GM23248 (cell line): ENCODE data around the gene SHISA8.

Experiments used
- EZH2 ChIP-seq: fragments of 200-600 bp; sonication (generic); IDR thresholded peaks from 2 replicates; pipeline ENCODE4 v1.6.1; 2018; ENCODE audit warnings: antibody characterized with exemption, mild to moderate bottlenecking; ENCODE audit not compliant: insufficient read depth, poor library complexity, severe bottlenecking
- EZH2phosphoT487 ChIP-seq: fragments of 200-600 bp; sonication (generic); IDR thresholded peaks from 2 replicates; pipeline ENCODE4 v1.6.1; 2018; ENCODE audit warnings: antibody characterized with exemption, moderate library complexity, mild to moderate bottlenecking, low read depth; ENCODE audit not compliant: insufficient read depth

GRCh38 chr22:41885116-41885515 lies 29.8 kb downstream of the SHISA8 start:
- TF ChIP-seq EZH2 (no peak), EZH2phosphoT487 (no peak)
